H9 (cell line): ENCODE measurements around the gene RNF111. TPM values are rescaled to one million over a fixed set of nuclear protein-coding genes. Genes with fewer than 3 reads are reported as not detected.
"Not testable (repeated sequence)": the region's sequence is repeated elsewhere in the genome, so short reads cannot be mapped to it uniquely, and the experiment has no call there.

Source experiments
- DNase-seq: peaks from one replicate; pipeline ENCODE4 v3.0.0-alpha.2; 2017
- H2AFZ ChIP-seq: one replicate; pipeline ENCODE4 v1.6.1; 2013; ENCODE audit warnings: mild to moderate bottlenecking, low read length, control low read depth, moderate library complexity
- H2AK5ac ChIP-seq: 2 replicates; pipeline ENCODE4 v1.6.1; 2013; ENCODE audit warnings: low read length, control low read depth, mixed read lengths; ENCODE audit not compliant: insufficient read length
- H2BK120ac ChIP-seq: one replicate; pipeline ENCODE4 v1.6.1; 2013; ENCODE audit warnings: low read depth, mild to moderate bottlenecking, low read length, control low read depth, inconsistent platforms; ENCODE audit not compliant: poor library complexity, severe bottlenecking
- H2BK12ac ChIP-seq: 2 replicates; pipeline ENCODE4 v1.6.1; 2013; ENCODE audit warnings: low read length, control low read depth, mixed read lengths, low read depth; ENCODE audit not compliant: insufficient read length
- H2BK15ac ChIP-seq: 2 replicates; pipeline ENCODE4 v1.6.1; 2013; ENCODE audit warnings: low read depth, low read length, control low read depth
- H2BK20ac ChIP-seq: one replicate; pipeline ENCODE4 v1.6.1; 2013; ENCODE audit warnings: low read depth, mild to moderate bottlenecking, low read length, control low read depth, inconsistent platforms; ENCODE audit not compliant: poor library complexity, severe bottlenecking
- H2BK5ac ChIP-seq: 2 replicates; pipeline ENCODE4 v1.6.1; 2013; ENCODE audit warnings: low read length, control low read depth, mixed read lengths; ENCODE audit not compliant: insufficient read length
- H3K14ac ChIP-seq: 2 replicates; pipeline ENCODE4 v1.6.1; 2013; ENCODE audit warnings: low read length, control low read depth; ENCODE audit not compliant: insufficient read depth
- H3K18ac ChIP-seq: 2 replicates; pipeline ENCODE4 v1.6.1; 2013; ENCODE audit warnings: low read depth, mild to moderate bottlenecking, mixed read lengths, low read length, control low read depth; ENCODE audit not compliant: insufficient read length
- H3K23ac ChIP-seq: 2 replicates; pipeline ENCODE4 v1.6.1; 2013; ENCODE audit warnings: low read length, control low read depth, mixed read lengths, low read depth; ENCODE audit not compliant: insufficient read length
- H3K23me2 ChIP-seq: 2 replicates; pipeline ENCODE4 v1.6.1; 2013; ENCODE audit warnings: low read depth, mild to moderate bottlenecking, mixed read lengths, low read length, control low read depth; ENCODE audit not compliant: insufficient read length, poor library complexity, severe bottlenecking
- H3K27ac ChIP-seq: 2 replicates; pipeline ENCODE4 v1.5.1; 2013; ENCODE audit warnings: low read length, control low read depth, mixed read lengths, low read depth; ENCODE audit not compliant: insufficient read length
- H3K27me3 ChIP-seq: 2 replicates; pipeline ENCODE4 v1.6.1; 2013; ENCODE audit warnings: low read length, control low read depth, inconsistent platforms; ENCODE audit not compliant: insufficient read depth
- H3K4ac ChIP-seq: 2 replicates; pipeline ENCODE4 v1.6.1; 2013; ENCODE audit warnings: low read depth, mild to moderate bottlenecking, control low read depth, inconsistent platforms, low read length, moderate library complexity
- H3K4me1 ChIP-seq: 2 replicates; pipeline ENCODE4 v1.6.1; 2013; ENCODE audit warnings: low read length, control low read depth, inconsistent platforms; ENCODE audit not compliant: insufficient read depth
- H3K4me2 ChIP-seq: 2 replicates; pipeline ENCODE4 v1.6.1; 2013; ENCODE audit warnings: low read length, control low read depth, mixed read lengths; ENCODE audit not compliant: insufficient read length, insufficient read depth
- H3K56ac ChIP-seq: 2 replicates; pipeline ENCODE4 v1.6.1; 2013; ENCODE audit warnings: low read depth, mild to moderate bottlenecking, mixed read lengths, low read length, control low read depth; ENCODE audit not compliant: insufficient read length
- H3K79me1 ChIP-seq: 2 replicates; pipeline ENCODE4 v1.6.1; 2013; ENCODE audit warnings: low read depth, mild to moderate bottlenecking, moderate library complexity, low read length, control low read depth, inconsistent platforms; ENCODE audit not compliant: insufficient read depth, poor library complexity, severe bottlenecking
- H3K79me2 ChIP-seq: 2 replicates; pipeline ENCODE4 v1.6.1; 2013; ENCODE audit warnings: low read length, control low read depth, inconsistent platforms; ENCODE audit not compliant: insufficient read depth
- H3K9ac ChIP-seq: 2 replicates; pipeline ENCODE4 v1.6.1; 2013; ENCODE audit warnings: low read length, control low read depth, mixed read lengths; ENCODE audit not compliant: insufficient read length; ENCODE audit errors: extremely low read depth
- H3K9me3 ChIP-seq: one replicate; pipeline ENCODE4 v1.6.1; 2013; ENCODE audit warnings: low read depth, low read length, inconsistent platforms; ENCODE audit not compliant: control insufficient read depth
- H3T11ph ChIP-seq: one replicate; pipeline ENCODE4 v1.6.1; 2013; ENCODE audit warnings: mild to moderate bottlenecking, low read length, control low read depth, inconsistent platforms
- H4K20me1 ChIP-seq: one replicate; pipeline ENCODE4 v1.6.1; 2013; ENCODE audit not compliant: control insufficient read depth, insufficient read length, insufficient read depth
- H4K5ac ChIP-seq: 2 replicates; pipeline ENCODE4 v1.6.1; 2013; ENCODE audit warnings: low read depth, mild to moderate bottlenecking, mixed read lengths, low read length, control low read depth; ENCODE audit not compliant: insufficient read length
- H4K8ac ChIP-seq: replicated peaks from 2 replicates; pipeline ENCODE4 v1.6.1; 2013; ENCODE audit warnings: low read length, control low read depth, mixed read lengths, low read depth; ENCODE audit not compliant: insufficient read length
- H4K91ac ChIP-seq: 2 replicates; pipeline ENCODE4 v1.6.1; 2013; ENCODE audit warnings: low read depth, mild to moderate bottlenecking, moderate library complexity, mixed read lengths, low read length, control low read depth; ENCODE audit not compliant: insufficient read length
- H3K27ac Mint-ChIP-seq, 3 experiments: 2 replicates in 2 of 3; 3 replicates in 1 of 3; pipeline ENCODE4 v1.8.0; 2020 to 2021; ENCODE audit warnings: mixed read lengths in 3 of 3, mild to moderate bottlenecking in 1 of 3, moderate library complexity in 1 of 3
- H3K27me3 Mint-ChIP-seq: 2 replicates; pipeline ENCODE4 v1.8.0; 2021; ENCODE audit warnings: low read depth, mild to moderate bottlenecking, moderate library complexity, mixed read lengths
- H3K36me3 Mint-ChIP-seq, 3 experiments: 2 replicates in 2 of 3; 3 replicates in 1 of 3; pipeline ENCODE4 v1.8.0; 2020 to 2021; ENCODE audit warnings: low read depth in 3 of 3, mixed read lengths in 3 of 3; ENCODE audit not compliant: insufficient read depth in 1 of 3
- H3K4me1 Mint-ChIP-seq, 2 experiments: 2 replicates each; pipeline ENCODE4 v1.8.0; 2020; ENCODE audit warnings: mixed read lengths in 2 of 2
- H3K4me3 Mint-ChIP-seq, 2 experiments: 2 replicates in 1 of 2; 3 replicates in 1 of 2; pipeline ENCODE4 v1.8.0; 2020 to 2021; ENCODE audit warnings: mild to moderate bottlenecking in 2 of 2, mixed read lengths in 2 of 2, moderate library complexity in 1 of 2
- H3K9me3 Mint-ChIP-seq, 2 experiments: 2 replicates in 1 of 2; 3 replicates in 1 of 2; pipeline ENCODE4 v1.8.0; 2020; ENCODE audit warnings: mild to moderate bottlenecking in 2 of 2, mixed read lengths in 2 of 2, moderate library complexity in 1 of 2
- WGBS: extraction: QIAGEN DNeasy Blood & Tissue Kit; methylation state at CpG from one replicate; pipeline ENCODE4 v1.1.7; 2013; ENCODE audit warnings: missing lambda C conversion rate, low lambda C conversion rate, mixed read lengths; ENCODE audit not compliant: insufficient read length; ENCODE audit errors: extremely low coverage; 5-methylcytosine and 5-hydroxymethylcytosine counted together
- total RNA-seq: library from RNA; stranded (reverse); gene quantifications from 2 replicates; pipeline ENCODE4 v1.2.1, GENCODE V29; 2021

RNF111 gene
- total RNA-seq, 1 experiment from 2014 or later, result 28.0 TPM

DNA sequence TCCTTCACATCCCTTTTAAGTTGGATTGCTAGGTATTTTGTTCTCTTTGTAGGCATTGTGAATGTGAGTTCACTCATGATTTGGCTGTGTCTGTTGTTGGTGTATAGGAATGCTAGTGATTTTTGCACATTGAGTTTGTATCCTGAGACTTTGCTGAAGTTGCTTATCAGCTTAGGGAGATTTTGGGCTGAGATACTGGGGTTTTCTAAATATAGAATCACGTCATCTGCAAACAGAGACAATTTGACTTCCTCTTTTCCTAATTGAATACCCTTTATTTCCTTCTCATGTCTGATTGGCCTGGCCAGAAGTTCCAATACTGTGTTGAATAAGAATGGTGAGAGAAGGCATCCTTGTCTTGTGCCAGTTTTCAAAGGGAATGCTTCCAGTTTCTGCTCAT, 139.8 kb downstream of the RNF111 start:
- H3K9me3 ChIP-seq, H3K27ac ChIP-seq, H3K79me2 ChIP-seq, H2AK5ac ChIP-seq, H3K79me1 ChIP-seq, H3K27me3 Mint-ChIP-seq, H3K27me3 ChIP-seq, DNase-seq, H2BK5ac ChIP-seq, H2BK120ac ChIP-seq, H2BK20ac ChIP-seq, H2BK12ac ChIP-seq, H3K4ac ChIP-seq, H3K23ac ChIP-seq, H3K4me2 ChIP-seq, H3K23me2 ChIP-seq, H4K20me1 ChIP-seq, H3K14ac ChIP-seq, H4K8ac ChIP-seq, H3K56ac ChIP-seq, H3T11ph ChIP-seq, H3K4me3 Mint-ChIP-seq, H3K18ac ChIP-seq, H2AFZ ChIP-seq, H3K4me1 ChIP-seq, H2BK15ac ChIP-seq, H3K9ac ChIP-seq, H4K91ac ChIP-seq, H4K5ac ChIP-seq, H3K4me1 Mint-ChIP-seq: not testable (repeated sequence)
- H3K36me3 Mint-ChIP-seq, result peaks cover 85 to 99% (median 98%) of the 10 kb centered on the region in 3 experiments
- no CpG with 5 or more reads among the region's 1 CpG for WGBS
- H3K9me3 Mint-ChIP-seq, result peaks cover 31 to 42% of the 10 kb centered on the region in 2 experiments
- H3K27ac Mint-ChIP-seq, result peak overlapping the region in 1 of 3 experiments; percentile 62; a peak in 1 of 7 replicates
